GM18508 (cell line): ENCODE results near the gene SELENOW.
"Not testable (repeated sequence)": the region's sequence is repeated elsewhere in the genome, so short reads cannot be mapped to it uniquely, and the experiment has no call there.

ENCODE experiments used
- ATAC-seq: cut with Tn5 transposase; IDR thresholded peaks from one replicate; pipeline ENCODE4 v1.9.1; 2021; ENCODE audit warnings: moderate number of reproducible peaks; ENCODE audit not compliant: insufficient read depth, unreplicated experiment

SELENOW gene

DNA sequence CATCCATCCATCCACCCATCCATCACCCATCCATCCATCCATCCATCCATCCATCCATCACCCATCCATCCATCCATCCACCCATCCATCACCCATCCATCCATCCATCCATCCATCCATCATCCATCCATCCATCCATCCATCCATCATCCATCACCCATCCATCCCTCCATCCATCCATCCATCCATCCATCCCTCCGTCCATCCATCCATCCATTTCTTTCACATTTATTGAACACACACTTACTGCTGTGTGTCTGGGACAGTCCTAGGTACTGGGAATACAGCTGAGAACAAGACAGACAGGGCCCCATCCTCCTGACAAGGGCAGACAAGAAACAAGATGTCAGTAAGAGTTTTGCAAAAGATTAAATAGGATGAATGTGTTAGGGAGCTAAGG lies 39.7 kb downstream of the SELENOW start:
- ATAC-seq: not testable (repeated sequence)

DNA sequence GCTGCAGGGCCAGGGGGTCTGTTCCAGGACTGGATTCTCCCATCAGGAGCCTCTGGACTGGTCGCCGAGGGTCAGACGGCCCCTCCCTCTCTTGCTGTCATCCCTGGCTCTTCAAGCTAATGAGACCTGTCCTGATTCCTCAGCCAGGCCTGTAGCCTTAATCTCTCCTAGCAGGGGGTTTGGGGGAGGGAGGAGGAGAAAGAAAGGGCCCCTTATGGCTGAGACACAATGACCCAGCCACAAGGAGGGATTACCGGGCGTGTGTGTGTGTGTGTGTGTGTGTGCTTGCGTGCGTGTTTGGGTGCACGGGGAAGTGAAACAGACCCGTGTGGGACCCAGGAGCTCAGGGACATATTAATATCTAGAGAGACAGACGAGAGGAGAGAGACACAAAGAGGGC lies 41.4 kb downstream of the SELENOW start:
- no peak for ATAC-seq

DNA sequence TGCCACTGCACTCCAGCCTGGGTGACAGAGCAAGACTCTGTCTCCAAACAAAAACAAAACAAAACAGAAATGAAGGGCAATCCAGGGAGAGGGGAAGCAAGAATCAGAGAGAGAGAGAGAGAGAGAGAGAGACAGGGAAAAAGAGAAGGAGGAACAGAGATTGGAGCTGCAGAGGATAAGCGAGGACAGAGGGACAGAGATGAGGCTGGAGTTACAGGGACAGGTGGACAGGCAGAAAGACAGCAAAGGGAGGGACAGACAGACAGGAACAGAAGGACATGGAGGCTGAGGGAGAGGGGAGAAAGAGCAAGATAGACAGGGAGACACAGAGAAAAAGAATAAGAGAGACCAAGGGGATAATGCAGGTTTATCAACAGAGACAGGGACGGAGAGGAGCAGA lies 41.9 kb downstream of the SELENOW start:
- no peak for ATAC-seq

DNA sequence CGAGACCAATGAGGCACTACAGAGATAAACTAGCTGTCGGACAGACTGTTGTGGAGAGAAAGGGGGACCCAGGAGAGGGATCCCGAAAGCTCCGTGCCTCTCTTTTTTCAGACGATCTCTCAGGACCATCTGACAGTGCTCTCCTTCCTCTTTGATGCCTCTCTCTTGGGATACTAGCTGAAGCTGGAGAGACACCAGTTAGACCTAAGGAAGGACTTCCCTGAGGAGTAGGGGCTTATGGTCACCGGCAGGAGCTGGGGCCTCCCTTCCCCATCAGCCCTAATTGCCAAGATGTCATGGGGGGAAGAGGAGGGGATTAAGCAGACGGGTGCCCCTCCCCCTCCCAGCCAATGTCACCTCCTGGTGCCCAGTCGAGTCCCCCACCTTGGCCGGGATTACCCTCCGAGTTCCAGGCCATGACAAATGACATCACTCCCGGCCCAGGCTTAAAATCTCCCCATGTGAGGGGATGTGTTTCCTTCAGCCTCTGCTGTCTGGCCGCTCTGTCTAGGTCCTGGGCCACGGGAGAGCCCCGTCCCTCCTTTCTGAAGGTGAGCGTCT lies 43.0 kb downstream of the SELENOW start, which contains the start of gene CRX:
Gene CRX, plus strand, starts transcription at position 478 of the 561 bp plus-strand sequence. CDS start 12,507 bp downstream, outside the sequence.
- ATAC-seq: no peak

DNA sequence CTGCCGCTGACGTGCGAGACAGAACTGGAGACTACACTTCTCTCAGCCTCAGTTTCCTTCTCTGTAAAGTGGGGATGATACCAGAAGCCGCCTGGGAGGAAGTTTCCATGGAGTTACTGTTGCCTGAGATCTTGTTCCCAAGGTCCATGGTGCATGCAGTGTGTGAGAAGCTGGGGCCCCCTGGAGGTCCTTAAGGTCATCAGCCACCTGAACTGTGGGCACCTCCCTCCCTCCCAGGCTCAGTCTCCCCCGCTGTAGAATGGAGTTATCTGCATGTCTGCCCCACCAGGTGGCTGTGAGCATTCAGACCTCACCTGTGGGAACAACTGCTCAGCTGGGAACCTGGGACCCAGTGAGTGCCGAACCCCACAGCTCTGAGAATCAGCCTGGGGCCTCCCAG lies 45.9 kb downstream of the SELENOW start:
- no peak for ATAC-seq

DNA sequence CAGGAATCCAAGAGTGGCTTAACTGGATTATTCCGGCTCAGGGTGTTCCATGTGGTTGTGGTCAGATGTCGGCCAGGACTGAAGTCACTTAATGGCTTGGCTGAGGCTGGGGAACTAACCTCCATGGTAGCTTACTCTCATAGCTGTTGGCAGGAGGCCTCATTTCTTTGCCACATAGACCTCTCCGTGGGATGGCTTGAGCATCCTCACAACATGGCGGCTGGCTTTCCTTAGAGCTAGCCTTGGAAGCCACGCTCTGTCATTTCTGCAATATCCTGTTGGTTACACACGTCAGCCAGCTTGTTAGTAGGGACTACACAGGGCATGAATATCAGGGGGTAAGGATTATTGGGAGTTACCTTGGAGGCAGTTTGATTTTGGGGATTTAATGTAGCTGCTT lies 48.3 kb downstream of the SELENOW start:
- no peak for ATAC-seq

DNA sequence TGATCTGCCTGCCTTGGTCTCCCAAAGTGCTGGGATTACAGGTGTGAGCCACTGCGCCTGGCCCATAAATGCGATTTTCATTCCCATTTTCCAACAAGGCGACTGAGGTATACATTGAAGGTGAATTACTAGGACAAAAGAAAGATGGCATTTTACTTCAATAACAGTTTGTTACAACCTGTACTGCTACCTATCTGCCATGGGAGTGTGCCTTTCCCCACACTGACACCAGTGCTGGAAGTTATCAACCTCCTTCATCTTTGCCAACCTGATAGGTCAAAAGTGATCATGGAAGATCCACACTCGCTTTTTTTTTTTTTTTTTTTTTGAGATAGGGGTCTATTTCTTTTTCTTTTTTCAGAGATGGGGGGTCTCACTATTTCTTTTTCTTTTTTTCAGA lies 54.2 kb downstream of the SELENOW start:
- ATAC-seq: no peak
